Breast epithelium (tissue), 3 donors: Measurements from ENCODE around the gene ASTN2.

ENCODE experiments used
- POLR2A ChIP-seq: fragments of 450-650 bp; IDR thresholded peaks from one replicate; pipeline ENCODE4 v1.6.1; 2016; ENCODE audit warnings: antibody characterized with exemption, mild to moderate bottlenecking, moderate library complexity
- TF ChIP-seq, protein P1 (sequence below), 3 donors: fragments of 450-650 bp; IDR thresholded peaks; one replicate each; pipeline ENCODE4 v1.5.1; 2016 to 2017; ENCODE audit warnings: antibody characterized with exemption in 3 of 3, mild to moderate bottlenecking in 3 of 3, moderate library complexity in 3 of 3

DNA sequence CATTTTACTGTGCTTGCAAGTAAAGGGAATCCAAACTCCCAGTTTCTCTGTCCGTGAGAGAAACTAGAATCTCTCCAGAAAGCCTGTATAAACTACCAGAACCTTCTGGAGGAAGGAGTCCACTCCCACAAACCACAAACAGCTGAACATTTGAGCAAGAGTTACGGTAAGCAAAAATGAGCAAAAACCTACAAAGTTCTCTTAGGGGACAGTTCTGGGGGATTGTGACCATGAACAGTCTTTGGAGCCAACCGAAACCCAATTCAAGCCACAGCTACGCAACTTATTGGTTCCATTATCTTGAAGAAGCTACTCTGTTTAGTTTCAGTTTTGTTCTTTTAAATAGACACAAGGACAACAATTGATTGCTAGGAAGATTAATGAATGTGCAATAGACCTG, 330.6 kb downstream of the ASTN2 start:
- TF ChIP-seq, protein P1, sequence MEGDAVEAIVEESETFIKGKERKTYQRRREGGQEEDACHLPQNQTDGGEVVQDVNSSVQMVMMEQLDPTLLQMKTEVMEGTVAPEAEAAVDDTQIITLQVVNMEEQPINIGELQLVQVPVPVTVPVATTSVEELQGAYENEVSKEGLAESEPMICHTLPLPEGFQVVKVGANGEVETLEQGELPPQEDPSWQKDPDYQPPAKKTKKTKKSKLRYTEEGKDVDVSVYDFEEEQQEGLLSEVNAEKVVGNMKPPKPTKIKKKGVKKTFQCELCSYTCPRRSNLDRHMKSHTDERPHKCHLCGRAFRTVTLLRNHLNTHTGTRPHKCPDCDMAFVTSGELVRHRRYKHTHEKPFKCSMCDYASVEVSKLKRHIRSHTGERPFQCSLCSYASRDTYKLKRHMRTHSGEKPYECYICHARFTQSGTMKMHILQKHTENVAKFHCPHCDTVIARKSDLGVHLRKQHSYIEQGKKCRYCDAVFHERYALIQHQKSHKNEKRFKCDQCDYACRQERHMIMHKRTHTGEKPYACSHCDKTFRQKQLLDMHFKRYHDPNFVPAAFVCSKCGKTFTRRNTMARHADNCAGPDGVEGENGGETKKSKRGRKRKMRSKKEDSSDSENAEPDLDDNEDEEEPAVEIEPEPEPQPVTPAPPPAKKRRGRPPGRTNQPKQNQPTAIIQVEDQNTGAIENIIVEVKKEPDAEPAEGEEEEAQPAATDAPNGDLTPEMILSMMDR (IDR thresholded peaks at IDR 0.05) = no peak
- TF ChIP-seq POLR2A = no peak
